A549 (cell line): Measurements from ENCODE around the gene CABP7.

Experiments
- JUN ChIP-seq, 2 experiments: fragments of >200 bp; sonication (Bioruptor Twin); formaldehyde crosslinking; IDR thresholded peaks; 2 replicates in 1 of 2; 3 replicates in 1 of 2; pipeline ENCODE4 v1.6.1; 2016 to 2017
- POLR2A ChIP-seq: IDR thresholded peaks from 2 replicates; pipeline ENCODE4 v1.6.1; 2012; ENCODE audit warnings: mild to moderate bottlenecking, low read length
- RAD21 ChIP-seq, 2 experiments: fragments of >200 bp in 1 of 2; sonication (Bioruptor Twin) in 1 of 2; formaldehyde crosslinking in 1 of 2; IDR thresholded peaks in 1 of 2; conservative IDR thresholded peaks in 1 of 2; 2 replicates in 1 of 2; 3 replicates in 1 of 2; pipeline ENCODE4 v1.6.1; 2012 to 2018; ENCODE audit warnings: inconsistent platforms in 1 of 2

DNA sequence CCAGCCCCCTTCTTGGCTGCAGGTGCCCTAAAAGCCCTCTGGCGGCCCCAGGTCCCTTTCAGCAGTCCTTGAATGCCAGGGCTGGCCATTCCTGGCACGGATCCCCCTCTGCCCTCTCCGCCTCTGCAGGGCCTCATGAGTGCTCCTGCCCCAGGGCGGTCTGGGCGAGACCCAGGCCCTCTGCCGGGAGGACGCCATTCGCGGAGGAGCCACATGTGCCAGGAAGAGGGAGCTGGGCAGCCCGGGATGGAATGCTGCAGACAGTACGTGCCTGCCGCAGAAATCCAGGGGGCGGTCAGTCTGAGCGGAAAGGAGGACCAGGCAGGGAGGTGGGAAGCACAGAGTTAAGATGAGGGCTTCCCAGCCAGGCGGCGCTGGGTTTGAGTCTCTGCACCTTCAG lies 2.8 kb downstream of the CABP7 start:
- TF ChIP-seq RAD21 (conservative IDR thresholded peaks at IDR 0.05 in 1 of 2, IDR thresholded peaks at IDR 0.05 in 1 of 2) = no peak
- TF ChIP-seq POLR2A = no peak
- no peak for TF ChIP-seq JUN (IDR thresholded peaks at IDR 0.05)
